H9 (cell line): ENCODE results near the gene GRIK1. TPM values are rescaled to one million over a fixed set of nuclear protein-coding genes. Genes with fewer than 3 reads are reported as not detected.

Experiments
- DNase-seq: peaks from one replicate; pipeline ENCODE4 v3.0.0-alpha.2; 2017
- H2AFZ ChIP-seq: one replicate; pipeline ENCODE4 v1.6.1; 2013; ENCODE audit warnings: mild to moderate bottlenecking, low read length, control low read depth, moderate library complexity
- H2AK5ac ChIP-seq: 2 replicates; pipeline ENCODE4 v1.6.1; 2013; ENCODE audit warnings: low read length, control low read depth, mixed read lengths; ENCODE audit not compliant: insufficient read length
- H2BK120ac ChIP-seq: one replicate; pipeline ENCODE4 v1.6.1; 2013; ENCODE audit warnings: low read depth, mild to moderate bottlenecking, low read length, control low read depth, inconsistent platforms; ENCODE audit not compliant: poor library complexity, severe bottlenecking
- H2BK12ac ChIP-seq: 2 replicates; pipeline ENCODE4 v1.6.1; 2013; ENCODE audit warnings: low read length, control low read depth, mixed read lengths, low read depth; ENCODE audit not compliant: insufficient read length
- H2BK15ac ChIP-seq: 2 replicates; pipeline ENCODE4 v1.6.1; 2013; ENCODE audit warnings: low read depth, low read length, control low read depth
- H2BK20ac ChIP-seq: one replicate; pipeline ENCODE4 v1.6.1; 2013; ENCODE audit warnings: low read depth, mild to moderate bottlenecking, low read length, control low read depth, inconsistent platforms; ENCODE audit not compliant: poor library complexity, severe bottlenecking
- H2BK5ac ChIP-seq: 2 replicates; pipeline ENCODE4 v1.6.1; 2013; ENCODE audit warnings: low read length, control low read depth, mixed read lengths; ENCODE audit not compliant: insufficient read length
- H3K14ac ChIP-seq: 2 replicates; pipeline ENCODE4 v1.6.1; 2013; ENCODE audit warnings: low read length, control low read depth; ENCODE audit not compliant: insufficient read depth
- H3K18ac ChIP-seq: 2 replicates; pipeline ENCODE4 v1.6.1; 2013; ENCODE audit warnings: low read depth, mild to moderate bottlenecking, mixed read lengths, low read length, control low read depth; ENCODE audit not compliant: insufficient read length
- H3K23ac ChIP-seq: 2 replicates; pipeline ENCODE4 v1.6.1; 2013; ENCODE audit warnings: low read length, control low read depth, mixed read lengths, low read depth; ENCODE audit not compliant: insufficient read length
- H3K23me2 ChIP-seq: 2 replicates; pipeline ENCODE4 v1.6.1; 2013; ENCODE audit warnings: low read depth, mild to moderate bottlenecking, mixed read lengths, low read length, control low read depth; ENCODE audit not compliant: insufficient read length, poor library complexity, severe bottlenecking
- H3K27ac ChIP-seq: 2 replicates; pipeline ENCODE4 v1.5.1; 2013; ENCODE audit warnings: low read length, control low read depth, mixed read lengths, low read depth; ENCODE audit not compliant: insufficient read length
- H3K27me3 ChIP-seq: 2 replicates; pipeline ENCODE4 v1.6.1; 2013; ENCODE audit warnings: low read length, control low read depth, inconsistent platforms; ENCODE audit not compliant: insufficient read depth
- H3K4ac ChIP-seq: 2 replicates; pipeline ENCODE4 v1.6.1; 2013; ENCODE audit warnings: low read depth, mild to moderate bottlenecking, control low read depth, inconsistent platforms, low read length, moderate library complexity
- H3K4me1 ChIP-seq: 2 replicates; pipeline ENCODE4 v1.6.1; 2013; ENCODE audit warnings: low read length, control low read depth, inconsistent platforms; ENCODE audit not compliant: insufficient read depth
- H3K4me2 ChIP-seq: 2 replicates; pipeline ENCODE4 v1.6.1; 2013; ENCODE audit warnings: low read length, control low read depth, mixed read lengths; ENCODE audit not compliant: insufficient read length, insufficient read depth
- H3K56ac ChIP-seq: 2 replicates; pipeline ENCODE4 v1.6.1; 2013; ENCODE audit warnings: low read depth, mild to moderate bottlenecking, mixed read lengths, low read length, control low read depth; ENCODE audit not compliant: insufficient read length
- H3K79me1 ChIP-seq: 2 replicates; pipeline ENCODE4 v1.6.1; 2013; ENCODE audit warnings: low read depth, mild to moderate bottlenecking, moderate library complexity, low read length, control low read depth, inconsistent platforms; ENCODE audit not compliant: insufficient read depth, poor library complexity, severe bottlenecking
- H3K79me2 ChIP-seq: 2 replicates; pipeline ENCODE4 v1.6.1; 2013; ENCODE audit warnings: low read length, control low read depth, inconsistent platforms; ENCODE audit not compliant: insufficient read depth
- H3K9ac ChIP-seq: 2 replicates; pipeline ENCODE4 v1.6.1; 2013; ENCODE audit warnings: low read length, control low read depth, mixed read lengths; ENCODE audit not compliant: insufficient read length; ENCODE audit errors: extremely low read depth
- H3K9me3 ChIP-seq: one replicate; pipeline ENCODE4 v1.6.1; 2013; ENCODE audit warnings: low read depth, low read length, inconsistent platforms; ENCODE audit not compliant: control insufficient read depth
- H3T11ph ChIP-seq: one replicate; pipeline ENCODE4 v1.6.1; 2013; ENCODE audit warnings: mild to moderate bottlenecking, low read length, control low read depth, inconsistent platforms
- H4K20me1 ChIP-seq: one replicate; pipeline ENCODE4 v1.6.1; 2013; ENCODE audit not compliant: control insufficient read depth, insufficient read length, insufficient read depth
- H4K5ac ChIP-seq: 2 replicates; pipeline ENCODE4 v1.6.1; 2013; ENCODE audit warnings: low read depth, mild to moderate bottlenecking, mixed read lengths, low read length, control low read depth; ENCODE audit not compliant: insufficient read length
- H4K8ac ChIP-seq: replicated peaks from 2 replicates; pipeline ENCODE4 v1.6.1; 2013; ENCODE audit warnings: low read length, control low read depth, mixed read lengths, low read depth; ENCODE audit not compliant: insufficient read length
- H4K91ac ChIP-seq: 2 replicates; pipeline ENCODE4 v1.6.1; 2013; ENCODE audit warnings: low read depth, mild to moderate bottlenecking, moderate library complexity, mixed read lengths, low read length, control low read depth; ENCODE audit not compliant: insufficient read length
- H3K27ac Mint-ChIP-seq, 3 experiments: 2 replicates in 2 of 3; 3 replicates in 1 of 3; pipeline ENCODE4 v1.8.0; 2020 to 2021; ENCODE audit warnings: mixed read lengths in 3 of 3, mild to moderate bottlenecking in 1 of 3, moderate library complexity in 1 of 3
- H3K27me3 Mint-ChIP-seq: 2 replicates; pipeline ENCODE4 v1.8.0; 2021; ENCODE audit warnings: low read depth, mild to moderate bottlenecking, moderate library complexity, mixed read lengths
- H3K36me3 Mint-ChIP-seq, 3 experiments: 2 replicates in 2 of 3; 3 replicates in 1 of 3; pipeline ENCODE4 v1.8.0; 2020 to 2021; ENCODE audit warnings: low read depth in 3 of 3, mixed read lengths in 3 of 3; ENCODE audit not compliant: insufficient read depth in 1 of 3
- H3K4me1 Mint-ChIP-seq, 2 experiments: 2 replicates each; pipeline ENCODE4 v1.8.0; 2020; ENCODE audit warnings: mixed read lengths in 2 of 2
- H3K4me3 Mint-ChIP-seq, 2 experiments: 2 replicates in 1 of 2; 3 replicates in 1 of 2; pipeline ENCODE4 v1.8.0; 2020 to 2021; ENCODE audit warnings: mild to moderate bottlenecking in 2 of 2, mixed read lengths in 2 of 2, moderate library complexity in 1 of 2
- H3K9me3 Mint-ChIP-seq, 2 experiments: 2 replicates in 1 of 2; 3 replicates in 1 of 2; pipeline ENCODE4 v1.8.0; 2020; ENCODE audit warnings: mild to moderate bottlenecking in 2 of 2, mixed read lengths in 2 of 2, moderate library complexity in 1 of 2
- CTCF ChIP-seq: fragments of 200-600 bp; sonication (generic); conservative IDR thresholded peaks from 3 replicates; pipeline ENCODE4 v1.8.0; 2021; ENCODE audit warnings: antibody characterized with exemption, mild to moderate bottlenecking
- WGBS: extraction: QIAGEN DNeasy Blood & Tissue Kit; methylation state at CpG from one replicate; pipeline ENCODE4 v1.1.7; 2013; ENCODE audit warnings: missing lambda C conversion rate, low lambda C conversion rate, mixed read lengths; ENCODE audit not compliant: insufficient read length; ENCODE audit errors: extremely low coverage; 5-methylcytosine and 5-hydroxymethylcytosine counted together
- total RNA-seq: library from RNA; stranded (reverse); gene quantifications from 2 replicates; pipeline ENCODE4 v1.2.1, GENCODE V29; 2021

GRIK1 gene
- total RNA-seq, 1 experiment from 2014 or later: not detected

- H3K27ac Mint-ChIP-seq: no peak overlapping the region
- no peak overlapping the region for H4K5ac ChIP-seq
- WGBS: no CpG with 5 or more reads among the region's 1 CpG
Measured at GRCh38 chr21:29521872-29522271, 417.9 kb downstream of the GRIK1 start.

More at GRCh38 chr21:29521872-29522271, 417.9 kb downstream of the GRIK1 start:
- H2BK15ac ChIP-seq: no peak overlapping the region
- H3K9ac ChIP-seq: no peak overlapping the region
- no peak for TF ChIP-seq CTCF
- no peaks in the 10 kb centered on the region for H3K23me2 ChIP-seq
- Mint-ChIP-seq H3K4me3 (no peak overlapping the region), H3K9me3 (peaks cover 22 to 23% of the 10 kb centered on the region in 2 experiments), H3K36me3 (peaks cover 15 to 21% (median 16%) of the 10 kb centered on the region in 3 experiments; a peak in 6 of 7 replicates), H3K4me1 (no peaks in the 10 kb centered on the region), H3K27me3 (no peaks in the 10 kb centered on the region)
- no peaks in the 10 kb centered on the region for H3K79me2 ChIP-seq
- H3T11ph ChIP-seq: no peak overlapping the region
- H2BK5ac ChIP-seq: no peak overlapping the region
- no peak overlapping the region for H2BK120ac ChIP-seq
- no peak overlapping the region for H3K4ac ChIP-seq
- H3K27ac ChIP-seq: no peak overlapping the region
- H3K18ac ChIP-seq: no peak overlapping the region
- H3K23ac ChIP-seq: no peak overlapping the region
- no peaks in the 10 kb centered on the region for H3K79me1 ChIP-seq
- H2BK20ac ChIP-seq: no peak overlapping the region
- H2AFZ ChIP-seq: no peak overlapping the region
- H3K9me3 ChIP-seq: no peaks in the 10 kb centered on the region
- no peaks in the 10 kb centered on the region for H3K27me3 ChIP-seq
- H2BK12ac ChIP-seq: no peak overlapping the region
- no peaks in the 10 kb centered on the region for H3K4me1 ChIP-seq
- H4K20me1 ChIP-seq: no peaks in the 10 kb centered on the region
- no peak overlapping the region for H3K4me2 ChIP-seq
- H4K8ac ChIP-seq: no peak overlapping the region
- no peak for DNase-seq
- H2AK5ac ChIP-seq: no peak overlapping the region
- no peak overlapping the region for H3K56ac ChIP-seq
- H3K14ac ChIP-seq: no peak overlapping the region
- no peak overlapping the region for H4K91ac ChIP-seq
